ENCODE measurements around the gene ADGRE1.

The ADGRE1 gene

GRCh38 chr19:6987850-6988249 lies 100.5 kb downstream of the ADGRE1 start:
- DNase-seq (ENCODE audit: low read depth), result no peak
- H3K36me3 ChIP-seq (ENCODE audit: control insufficient read depth, insufficient read depth, low read length, severe bottlenecking), result no peaks in the 10 kb centered on the region
- H3K9ac ChIP-seq (ENCODE audit: low read length), result no peak overlapping the region
- no peak overlapping the region for H3K4me3 ChIP-seq (ENCODE audit: low read length)
- H3K9me3 ChIP-seq (ENCODE audit: control insufficient read depth, low read length), result peaks cover 30% of the 10 kb centered on the region
- no peaks in the 10 kb centered on the region for H3K27me3 ChIP-seq (replicated peaks; ENCODE audit: control insufficient read depth, insufficient read depth, low read length)
- H3K4me1 ChIP-seq (ENCODE audit: control insufficient read depth, insufficient read depth, low read length), result no peaks in the 10 kb centered on the region

GRCh38 chr19:6988257-6988656 lies 100.9 kb downstream of the ADGRE1 start:
- Histone ChIP-seq H3K27me3 (replicated peaks; ENCODE audit: control insufficient read depth, insufficient read depth, low read length) (no peaks in the 10 kb centered on the region), H3K9ac (ENCODE audit: low read length) (no peak overlapping the region), H3K4me1 (ENCODE audit: control insufficient read depth, insufficient read depth, low read length) (no peaks in the 10 kb centered on the region), H3K36me3 (ENCODE audit: control insufficient read depth, insufficient read depth, low read length, severe bottlenecking) (no peaks in the 10 kb centered on the region), H3K9me3 (ENCODE audit: control insufficient read depth, low read length) (peaks cover 28% of the 10 kb centered on the region), H3K4me3 (ENCODE audit: low read length) (no peak overlapping the region)
- no peak for DNase-seq (ENCODE audit: low read depth)
